Tibial nerve (tissue), 4 donors: ENCODE results near the gene MED22. TPM values are rescaled to one million over a fixed set of nuclear protein-coding genes. Genes with fewer than 3 reads are reported as not detected.

Source experiments
- DNase-seq, 2 donors: peaks; one replicate each; pipeline ENCODE4 v3.0.0-alpha.2; 2019; ENCODE audit warnings: low spot score in 2 of 2
- H3K27ac ChIP-seq, 4 donors: fragments of 200-600 bp; sonication (generic) in 3 of 4; one replicate each; pipeline ENCODE4 v1.5.1; 2017 to 2019; ENCODE audit warnings: mild to moderate bottlenecking in 1 of 4
- H3K27me3 ChIP-seq, 2 donors: fragments of 200-600 bp; sonication (generic) in 1 of 2; one replicate each; pipeline versions ENCODE4 v1.5.1 to v1.6.0; 2017 to 2019
- H3K36me3 ChIP-seq, 3 donors: fragments of 200-600 bp; sonication (generic); one replicate each; pipeline ENCODE4 v1.5.1; 2018 to 2019
- H3K4me1 ChIP-seq, 4 donors: fragments of 200-600 bp; sonication (generic) in 3 of 4; one replicate each; pipeline ENCODE4 v1.5.1; 2017 to 2019
- H3K4me3 ChIP-seq, 4 donors: fragments of 200-600 bp; sonication (generic) in 3 of 4; one replicate each; pipeline ENCODE4 v1.5.1; 2017 to 2019; ENCODE audit warnings: mild to moderate bottlenecking in 1 of 4, moderate library complexity in 1 of 4
- H3K9me3 ChIP-seq, 4 donors: fragments of 200-600 bp; sonication (generic) in 3 of 4; one replicate each; pipeline ENCODE4 v1.5.1; 2017 to 2019
- CTCF ChIP-seq, 5 experiments: fragments of 200-600 bp in 3 of 5; fragments of 450-650 bp in 2 of 5; sonication (generic) in 3 of 5; IDR thresholded peaks; one replicate each; pipeline ENCODE4 v1.5.1; 2016 to 2019; ENCODE audit warnings: antibody characterized with exemption in 5 of 5, mild to moderate bottlenecking in 3 of 5, moderate library complexity in 2 of 5
- EP300 ChIP-seq, 2 donors: sonication (generic); formaldehyde crosslinking; IDR thresholded peaks; one replicate each; pipeline ENCODE4 v1.6.1; 2017; ENCODE audit warnings: antibody characterized with exemption in 2 of 2, mild to moderate bottlenecking in 1 of 2
- POLR2A ChIP-seq, 2 donors: fragments of 450-650 bp; IDR thresholded peaks; one replicate each; pipeline ENCODE4 v1.6.1; 2017; ENCODE audit warnings: antibody characterized with exemption in 2 of 2, mild to moderate bottlenecking in 2 of 2, moderate library complexity in 2 of 2
- WGBS, 2 donors: methylation state at CpG; one replicate each; pipeline ENCODE4 v1.1.5; 2018; 5-methylcytosine and 5-hydroxymethylcytosine counted together
- total RNA-seq, 4 donors: library from RNA; depleted of rRNA; stranded (reverse); fragments of >200 nt; gene quantifications; one replicate each; pipeline ENCODE4 v1.1.0, GENCODE V29; 2016

MED22 gene
- total RNA-seq, 4 donors from 2014 or later: 29.3 to 63.6 (median 39.2) TPM

GRCh38 chr9:133315997-133316396, 31.9 kb downstream of the MED22 start:
- Histone ChIP-seq H3K27me3 (no peaks in the 10 kb centered on the region), H3K27ac (no peak overlapping the region), H3K4me1 (no peaks in the 10 kb centered on the region), H3K4me3 (no peak overlapping the region), H3K9me3 (no peaks in the 10 kb centered on the region), H3K36me3 (no peaks in the 10 kb centered on the region)
- TF ChIP-seq EP300 (IDR thresholded peaks at IDR 0.05) (no peak), POLR2A (IDR thresholded peaks at IDR 0.05) (no peak), CTCF (IDR thresholded peaks at IDR 0.05) (no peak)
- DNase-seq: no peak
- WGBS, 2 donors: 67 to 68% methylated on average over 2 of the region's 2 CpGs

GRCh38 chr9:133309608-133310007, 38.3 kb downstream of the MED22 start:
- 80 to 85% methylated on average over 6 of the region's 6 CpGs for WGBS, 2 donors
- Histone ChIP-seq H3K36me3 (no peaks in the 10 kb centered on the region), H3K27ac (no peak overlapping the region), H3K4me1 (no peaks in the 10 kb centered on the region), H3K27me3 (no peaks in the 10 kb centered on the region), H3K4me3 (no peak overlapping the region), H3K9me3 (peaks cover 0 to 5% (median 0%) of the 10 kb centered on the region in 4 donors)
- no peak for DNase-seq
- TF ChIP-seq EP300 (IDR thresholded peaks at IDR 0.05): no peak
- no peak for TF ChIP-seq CTCF (IDR thresholded peaks at IDR 0.05)

DNA sequence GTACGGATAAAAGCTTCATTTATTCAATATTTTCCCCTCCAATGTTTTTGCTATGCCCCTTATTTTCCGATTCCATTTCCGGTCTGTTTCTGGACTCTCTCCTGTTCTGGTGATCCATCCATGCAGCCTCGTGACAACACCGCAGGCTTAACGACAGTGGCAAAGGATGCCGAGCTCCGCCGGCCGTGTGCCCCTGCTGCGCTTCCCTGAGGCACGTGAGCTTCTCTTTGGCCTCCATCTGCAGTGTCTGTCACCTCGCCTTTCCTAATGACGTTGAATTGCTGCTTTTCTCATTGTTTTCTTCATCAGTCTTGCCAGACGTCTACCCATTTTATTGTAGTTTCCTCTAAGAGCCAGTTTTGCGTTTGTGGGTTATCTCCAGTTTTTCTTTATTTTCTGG, 40.6 kb downstream of the MED22 start:
- Histone ChIP-seq H3K4me3 (no peak overlapping the region), H3K4me1 (no peaks in the 10 kb centered on the region), H3K27me3 (no peaks in the 10 kb centered on the region), H3K36me3 (no peaks in the 10 kb centered on the region), H3K27ac (no peak overlapping the region), H3K9me3 (peaks cover 0 to 5% (median 0%) of the 10 kb centered on the region in 4 donors)
- TF ChIP-seq EP300 (IDR thresholded peaks at IDR 0.05) (no peak), CTCF (IDR thresholded peaks at IDR 0.05) (no peak), POLR2A (IDR thresholded peaks at IDR 0.05) (no peak)
- 62 to 68% methylated on average over 16 of the region's 16 CpGs for WGBS, 2 donors
- no peak for DNase-seq

- Histone ChIP-seq H3K27me3 (no peaks in the 10 kb centered on the region), H3K36me3 (no peaks in the 10 kb centered on the region), H3K4me3 (no peak overlapping the region), H3K4me1 (no peaks in the 10 kb centered on the region), H3K27ac (no peak overlapping the region), H3K9me3 (peaks cover 0 to 5% (median 0%) of the 10 kb centered on the region in 4 donors)
- no peak for DNase-seq
- WGBS, 2 donors: 66 to 73% methylated on average over 31 of the region's 31 CpGs
- TF ChIP-seq EP300 (IDR thresholded peaks at IDR 0.05): no peak
- TF ChIP-seq POLR2A (IDR thresholded peaks at IDR 0.05): no peak
- no peak for TF ChIP-seq CTCF (IDR thresholded peaks at IDR 0.05)
These were observed 41.4 kb downstream of the MED22 start for GRCh38 chr9:133306242-133307204.

DNA sequence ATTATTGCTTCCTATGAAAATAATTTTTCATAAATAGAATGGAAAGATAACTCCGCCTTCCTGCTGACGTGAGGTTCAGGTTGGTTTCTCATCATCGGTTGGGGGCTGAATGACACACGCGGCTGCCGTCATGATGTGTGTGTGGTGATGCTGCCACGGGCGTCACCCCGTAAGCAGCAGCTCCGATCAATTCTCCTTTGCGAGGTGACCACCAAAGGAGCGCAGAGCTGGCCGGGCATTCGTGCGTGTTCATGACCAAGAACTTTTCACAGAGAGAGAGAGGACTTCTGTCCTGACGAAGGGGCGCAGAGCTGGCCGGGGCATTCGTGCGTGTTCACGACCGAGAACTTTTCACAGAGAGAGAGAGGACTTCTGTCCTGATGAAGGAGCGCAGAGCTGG, 42.2 kb downstream of the MED22 start:
- Histone ChIP-seq H3K9me3 (peaks cover 0 to 5% (median 0%) of the 10 kb centered on the region in 4 donors), H3K27ac (no peak overlapping the region), H3K4me1 (no peaks in the 10 kb centered on the region), H3K36me3 (no peaks in the 10 kb centered on the region), H3K27me3 (no peaks in the 10 kb centered on the region), H3K4me3 (no peak overlapping the region)
- no peak for DNase-seq
- WGBS, 2 donors: 83 to 84% methylated on average over 20 of the region's 23 CpGs
- TF ChIP-seq EP300 (IDR thresholded peaks at IDR 0.05) (no peak), POLR2A (IDR thresholded peaks at IDR 0.05) (no peak), CTCF (IDR thresholded peaks at IDR 0.05) (no peak)
